PC-3 (cell line): ENCODE data around the gene PIGZ. TPM values are rescaled to one million over a fixed set of nuclear protein-coding genes. Genes with fewer than 3 reads are reported as not detected.

Source experiments
- ATAC-seq: fragments of 200-7000 bp; cut with Tn5 transposase; 2 replicates; pipeline ENCODE4 v1.9.1; 2020; ENCODE audit warnings: mild to moderate bottlenecking, moderate library complexity
- BruUV-seq: library from RNA; stranded (reverse); fragments of 400-500 nt; replicated peaks from 2 replicates; lab custom pipeline; 2021; lab: Mats Ljungman, UMichigan
- CTCF ChIA-PET: fragments of 300-600 bp; sonication (Branson Sonifier 250); formaldehyde crosslinking; loops from one replicate; lab custom pipeline; 2022; ENCODE audit warnings: antibody characterized with exemption; lab: Charles Lee
- POLR2A ChIA-PET: fragments of 300-600 bp; sonication (Branson Sonifier 250); formaldehyde crosslinking; loops from one replicate; lab custom pipeline; 2022; ENCODE audit warnings: antibody characterized with exemption; ENCODE audit not compliant: unreplicated experiment; lab: Charles Lee
- DNase-seq: peaks from one replicate; pipeline ENCODE4 v3.0.0-alpha.2; 2015
- H2AFZ ChIP-seq: fragments of 300-600 bp; sonication (generic); 2 replicates; pipeline ENCODE4 v1.6.0; 2016; ENCODE audit warnings: antibody characterized with exemption, low read length
- H3F3A ChIP-seq: fragments of 300-600 bp; sonication (generic); one replicate; pipeline ENCODE4 v1.6.0; 2017; ENCODE audit warnings: antibody characterized with exemption, low read length, control low read depth, mild to moderate bottlenecking; ENCODE audit not compliant: unreplicated experiment
- H3K27ac ChIP-seq: fragments of 300-600 bp; sonication (generic); 2 replicates; pipeline ENCODE4 v1.5.1; 2016; ENCODE audit warnings: mild to moderate bottlenecking, low read length
- H3K27me3 ChIP-seq: fragments of 300-600 bp; sonication (generic); 2 replicates; pipeline ENCODE4 v1.6.1; 2016; ENCODE audit warnings: low read length, mixed read lengths
- H3K36me3 ChIP-seq: fragments of 300-600 bp; sonication (generic); 2 replicates; pipeline ENCODE4 v1.6.1; 2016; ENCODE audit warnings: low read depth, mixed run types, low read length, mixed read lengths
- H3K4me1 ChIP-seq: fragments of 300-600 bp; sonication (generic); 2 replicates; pipeline ENCODE4 v1.5.1; 2016; ENCODE audit warnings: low read length; ENCODE audit not compliant: insufficient read depth
- H3K4me2 ChIP-seq: fragments of 300-600 bp; sonication (generic); 2 replicates; pipeline ENCODE4 v1.6.0; 2016; ENCODE audit warnings: low read length
- H3K4me3 ChIP-seq: fragments of 300-600 bp; sonication (generic); 2 replicates; pipeline ENCODE4 v1.5.1; 2016; ENCODE audit warnings: mild to moderate bottlenecking, low read length, mixed read lengths
- H3K79me2 ChIP-seq: fragments of 300-600 bp; sonication (generic); 2 replicates; pipeline ENCODE4 v1.6.1; 2017; ENCODE audit warnings: low read length, mixed read lengths
- H3K9ac ChIP-seq: fragments of 300-600 bp; sonication (generic); 2 replicates; pipeline ENCODE4 v1.6.0; 2016; ENCODE audit warnings: mild to moderate bottlenecking, low read length
- H3K9me2 ChIP-seq: fragments of 300-600 bp; sonication (generic); replicated peaks from 2 replicates; pipeline ENCODE4 v1.6.1; 2016; ENCODE audit warnings: mixed run types, low read length, mixed read lengths
- H3K9me3 ChIP-seq: fragments of 300-600 bp; sonication (generic); 2 replicates; pipeline ENCODE4 v1.6.1; 2016; ENCODE audit warnings: low read length, mixed read lengths
- H4K20me1 ChIP-seq: fragments of 300-600 bp; sonication (generic); 2 replicates; pipeline ENCODE4 v1.6.1; 2016; ENCODE audit warnings: low read length, mixed read lengths
- CTCF ChIP-seq: fragments of 300-600 bp; sonication (generic); conservative IDR thresholded peaks from 2 replicates; pipeline ENCODE4 v1.5.1; 2017; ENCODE audit warnings: antibody characterized with exemption, low read depth, mild to moderate bottlenecking, low read length
- EZH2 ChIP-seq: fragments of 300-600 bp; sonication (generic); IDR thresholded peaks from one replicate; pipeline ENCODE4 v1.6.1; 2017; ENCODE audit warnings: antibody characterized with exemption, mild to moderate bottlenecking, low read length; ENCODE audit not compliant: unreplicated experiment
- EZH2phosphoT487 ChIP-seq: fragments of 300-600 bp; sonication (generic); IDR thresholded peaks from 2 replicates; pipeline ENCODE4 v1.6.1; 2018; ENCODE audit warnings: mild to moderate bottlenecking, antibody characterized with exemption, low read length, borderline replicate concordance
- intact Hi-C: fragments of 100-400 bp; cut with micrococcal nuclease; formaldehyde crosslinking; loops from 2 replicates; pipeline ENCODE4 v1.9.0; 2023
- total RNA-seq: library from RNA; depleted of rRNA; stranded (reverse); fragments of >200 nt; gene quantifications from 2 replicates; pipeline ENCODE4 v1.2.3, GENCODE V29; 2014

PIGZ gene
- total RNA-seq, 1 experiment from 2014 or later: 1.6 TPM

- Histone ChIP-seq H3K27ac (no peak overlapping the region), H2AFZ (no peak overlapping the region), H4K20me1 (no peaks in the 10 kb centered on the region), H3K4me2 (no peak overlapping the region), H3K4me1 (no peaks in the 10 kb centered on the region), H3K9ac (no peak overlapping the region), H3K79me2 (no peaks in the 10 kb centered on the region), H3K4me3 (no peak overlapping the region), H3F3A (no peaks in the 10 kb centered on the region), H3K9me3 (no peaks in the 10 kb centered on the region), H3K36me3 (0 out of 2 replicates have a peak, but pooled peaks cover 3% of the 10 kb centered on the region), H3K9me2 (no peaks in the 10 kb centered on the region), H3K27me3 (no peaks in the 10 kb centered on the region)
- ChIA-PET CTCF (no interaction called here), POLR2A (no interaction called here)
- TF ChIP-seq EZH2 (no peak), EZH2phosphoT487 (no peak), CTCF (no peak)
- intact Hi-C loops: no loop called here
- DNase-seq: no peak
- ATAC-seq: no peak
- BruUV-seq: no TSS peak
Measured at GRCh38 chr3:196949750-196950149, 18.9 kb downstream of the PIGZ start.

- no peaks in the 10 kb centered on the region for H3F3A ChIP-seq
- DNase-seq (no peak), ATAC-seq (no peak)
- intact Hi-C loops: no loop called here
- H3K79me2 ChIP-seq: peaks cover 3% of the 10 kb centered on the region; the same call in 1 of the 2 replicates
- H4K20me1 ChIP-seq: no peaks in the 10 kb centered on the region
- CTCF ChIA-PET: no interaction called here
- no peak overlapping the region for H3K4me2 ChIP-seq
- TF ChIP-seq EZH2 (no peak), CTCF (no peak), EZH2phosphoT487 (no peak)
- H3K4me3 ChIP-seq: no peak overlapping the region
- H3K9ac ChIP-seq: no peak overlapping the region
- H3K9me2 ChIP-seq: no peaks in the 10 kb centered on the region
- POLR2A ChIA-PET: no interaction called here
- H3K36me3 ChIP-seq: 0 out of 2 replicates have a peak, but pooled peaks cover 3% of the 10 kb centered on the region
- H3K27ac ChIP-seq: no peak overlapping the region
- H2AFZ ChIP-seq: no peak overlapping the region
- H3K4me1 ChIP-seq: no peaks in the 10 kb centered on the region
- H3K9me3 ChIP-seq: no peaks in the 10 kb centered on the region
- no peaks in the 10 kb centered on the region for H3K27me3 ChIP-seq
- no TSS peak for BruUV-seq
Measured at GRCh38 chr3:196949285-196949619, 19.4 kb downstream of the PIGZ start.

GRCh38 chr3:196948442-196949284 lies 20.0 kb downstream of the PIGZ start:
- Histone ChIP-seq H3K36me3 (0 out of 2 replicates have a peak, but pooled peaks cover 3% of the 10 kb centered on the region), H2AFZ (no peak overlapping the region), H3K27ac (no peak overlapping the region), H3K4me1 (peaks cover 2% of the 10 kb centered on the region; the same call in 1 of the 2 replicates), H4K20me1 (no peaks in the 10 kb centered on the region), H3K9me2 (no peaks in the 10 kb centered on the region), H3F3A (no peaks in the 10 kb centered on the region), H3K4me3 (no peak overlapping the region), H3K4me2 (no peak overlapping the region), H3K27me3 (no peaks in the 10 kb centered on the region), H3K9ac (no peak overlapping the region), H3K9me3 (no peaks in the 10 kb centered on the region), H3K79me2 (peaks cover 8% of the 10 kb centered on the region)
- no peak for TF ChIP-seq CTCF
- TF ChIP-seq EZH2phosphoT487: no peak
- no peak for TF ChIP-seq EZH2
- ATAC-seq (0 out of 2 replicates have a peak, but pooled peaks have one; percentile 31), DNase-seq (no peak)
- intact Hi-C loops: no loop called here
- CTCF ChIA-PET: no interaction called here
- BruUV-seq: no TSS peak
- POLR2A ChIA-PET: no interaction called here
